ENCODE data around the gene CACNA1S. TPM values are rescaled to one million over a fixed set of nuclear protein-coding genes. Genes with fewer than 3 reads are reported as not detected.

CACNA1S gene
- total RNA-seq, 1 donor from 2014 or later = not detected

GRCh38 chr1:201009962-201010645, 102.1 kb downstream of the CACNA1S start:
- H3K27ac Mint-ChIP-seq = no peak overlapping the region
- no peak overlapping the region for H3K4me3 Mint-ChIP-seq
- H3K36me3 Mint-ChIP-seq (ENCODE audit: low read depth) = peaks cover 26% of the 10 kb centered on the region
- no peaks in the 10 kb centered on the region for H3K27me3 Mint-ChIP-seq
- CTCF ChIA-PET = interaction anchor here (1.2 to 2.2 kb wide), 3 partner anchors 30 to 39 kb away, joined by 4 to 9 read pairs (median 5); no protein-coding TSS in a partner anchor
- DNase-seq (no peak), ATAC-seq (ENCODE audit: low read depth) (no peak)
- no peaks in the 10 kb centered on the region for H3K9me3 Mint-ChIP-seq
- POLR2A ChIA-PET = no interaction called here
- intact Hi-C loops (cut with micrococcal nuclease) = loop anchor here (5.0 kb wide), 1 partner anchor 32 kb away; no protein-coding TSS in a partner anchor
- TF ChIP-seq, protein P1, sequence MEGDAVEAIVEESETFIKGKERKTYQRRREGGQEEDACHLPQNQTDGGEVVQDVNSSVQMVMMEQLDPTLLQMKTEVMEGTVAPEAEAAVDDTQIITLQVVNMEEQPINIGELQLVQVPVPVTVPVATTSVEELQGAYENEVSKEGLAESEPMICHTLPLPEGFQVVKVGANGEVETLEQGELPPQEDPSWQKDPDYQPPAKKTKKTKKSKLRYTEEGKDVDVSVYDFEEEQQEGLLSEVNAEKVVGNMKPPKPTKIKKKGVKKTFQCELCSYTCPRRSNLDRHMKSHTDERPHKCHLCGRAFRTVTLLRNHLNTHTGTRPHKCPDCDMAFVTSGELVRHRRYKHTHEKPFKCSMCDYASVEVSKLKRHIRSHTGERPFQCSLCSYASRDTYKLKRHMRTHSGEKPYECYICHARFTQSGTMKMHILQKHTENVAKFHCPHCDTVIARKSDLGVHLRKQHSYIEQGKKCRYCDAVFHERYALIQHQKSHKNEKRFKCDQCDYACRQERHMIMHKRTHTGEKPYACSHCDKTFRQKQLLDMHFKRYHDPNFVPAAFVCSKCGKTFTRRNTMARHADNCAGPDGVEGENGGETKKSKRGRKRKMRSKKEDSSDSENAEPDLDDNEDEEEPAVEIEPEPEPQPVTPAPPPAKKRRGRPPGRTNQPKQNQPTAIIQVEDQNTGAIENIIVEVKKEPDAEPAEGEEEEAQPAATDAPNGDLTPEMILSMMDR (IDR thresholded peaks at IDR 0.05) = no peak
- H3K4me1 Mint-ChIP-seq = peaks cover 31% of the 10 kb centered on the region

GRCh38 chr1:201008666-201009360, 103.4 kb downstream of the CACNA1S start:
- Mint-ChIP-seq H3K27me3 (no peaks in the 10 kb centered on the region), H3K4me1 (peaks cover 26% of the 10 kb centered on the region), H3K4me3 (no peak overlapping the region), H3K36me3 (ENCODE audit: low read depth) (peaks cover 26% of the 10 kb centered on the region), H3K9me3 (no peaks in the 10 kb centered on the region), H3K27ac (no peak overlapping the region)
- no peak for ATAC-seq (ENCODE audit: low read depth)
- CTCF ChIA-PET = interaction anchor here (1.2 to 2.2 kb wide), 3 partner anchors 29 to 37 kb away, joined by 4 to 9 read pairs (median 5); no protein-coding TSS in a partner anchor
- TF ChIP-seq, protein P1 (IDR thresholded peaks at IDR 0.05) = no peak
- intact Hi-C loops (cut with micrococcal nuclease) = loop anchor here (5.0 kb wide), 1 partner anchor 33 kb away; no protein-coding TSS in a partner anchor
- no peak for DNase-seq
- POLR2A ChIA-PET = interaction anchor here (1.2 kb wide), 1 partner anchor 11 kb away, joined by 4 read pairs; no protein-coding TSS in a partner anchor

DNA sequence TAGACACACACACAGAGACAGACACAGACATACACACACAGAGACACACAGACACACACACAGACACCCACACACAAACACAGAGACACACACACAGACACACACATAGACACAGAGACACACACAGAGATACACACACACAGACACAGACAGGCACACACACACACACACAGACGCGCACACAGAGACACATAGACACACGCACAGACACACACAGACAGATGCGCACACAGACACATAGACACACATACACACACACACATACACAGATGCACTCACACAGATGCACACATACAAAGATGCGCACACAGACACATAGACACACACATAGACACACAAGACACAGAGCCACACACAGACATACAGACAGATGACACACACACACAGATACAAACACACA, 104.7 kb downstream of the CACNA1S start:
- Mint-ChIP-seq H3K27me3 (no peaks in the 10 kb centered on the region), H3K4me3 (no peak overlapping the region), H3K36me3 (ENCODE audit: low read depth) (peaks cover 18% of the 10 kb centered on the region), H3K27ac (no peak overlapping the region), H3K4me1 (peaks cover 13% of the 10 kb centered on the region), H3K9me3 (no peaks in the 10 kb centered on the region)
- DNase-seq (no peak), ATAC-seq (ENCODE audit: low read depth) (no peak)
- intact Hi-C loops (cut with micrococcal nuclease) = loop anchor here (5.0 kb wide), 1 partner anchor 35 kb away; no protein-coding TSS in a partner anchor
- ChIA-PET CTCF (no interaction called here), POLR2A (interaction anchor here (1.2 kb wide), 1 partner anchor 13 kb away, joined by 4 read pairs; no protein-coding TSS in a partner anchor)
- TF ChIP-seq, protein P1 (IDR thresholded peaks at IDR 0.05) = no peak

GRCh38 chr1:201006450-201006849, 105.8 kb downstream of the CACNA1S start:
- DNase-seq (no peak), ATAC-seq (ENCODE audit: low read depth) (no peak)
- Mint-ChIP-seq H3K9me3 (no peaks in the 10 kb centered on the region), H3K27me3 (no peaks in the 10 kb centered on the region), H3K4me1 (peaks cover 5% of the 10 kb centered on the region), H3K36me3 (ENCODE audit: low read depth) (peaks cover 15% of the 10 kb centered on the region), H3K4me3 (no peak overlapping the region), H3K27ac (no peak overlapping the region)
- CTCF ChIA-PET = no interaction called here
- intact Hi-C loops (cut with micrococcal nuclease) = loop anchor here (5.0 kb wide), 1 partner anchor 36 kb away; no protein-coding TSS in a partner anchor
- TF ChIP-seq, protein P1 (IDR thresholded peaks at IDR 0.05) = no peak
- POLR2A ChIA-PET = no interaction called here

DNA sequence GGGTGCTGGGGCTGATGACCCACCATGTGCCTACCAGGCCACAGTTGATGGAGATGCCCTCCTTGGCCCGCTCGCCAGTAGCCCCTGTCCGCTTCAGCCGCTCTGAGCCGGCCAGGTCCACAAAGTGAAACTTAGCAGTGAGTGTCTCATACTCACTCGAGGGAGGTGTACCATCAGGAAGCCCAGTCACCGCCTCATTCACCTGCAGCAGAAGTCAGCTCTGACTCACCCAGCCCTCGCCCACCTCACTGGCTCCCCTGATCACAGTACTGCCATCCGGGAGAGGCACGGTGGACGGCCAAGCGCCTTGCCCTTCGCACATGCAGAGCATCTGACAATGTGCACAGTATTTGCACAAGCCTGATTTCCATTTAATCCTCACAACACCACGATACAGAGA, 107.5 kb downstream of the CACNA1S start:
- TF ChIP-seq, protein P1 (IDR thresholded peaks at IDR 0.05) = no peak
- Mint-ChIP-seq H3K4me3 (no peak overlapping the region), H3K9me3 (no peaks in the 10 kb centered on the region), H3K36me3 (ENCODE audit: low read depth) (peaks cover 24% of the 10 kb centered on the region), H3K4me1 (peaks cover 2% of the 10 kb centered on the region), H3K27me3 (no peaks in the 10 kb centered on the region), H3K27ac (no peak overlapping the region)
- ChIA-PET CTCF (no interaction called here), POLR2A (no interaction called here)
- intact Hi-C loops (cut with micrococcal nuclease) = loop anchor here (5.0 kb wide), 1 partner anchor 38 kb away; no protein-coding TSS in a partner anchor
- DNase-seq (no peak), ATAC-seq (ENCODE audit: low read depth) (no peak)
